MM.1S (cell line): ENCODE measurements around the gene BARD1.

Source experiments
- CTCF ChIP-seq: fragments of 300-600 bp; sonication (generic); IDR thresholded peaks from 2 replicates; pipeline ENCODE4 v1.5.1; 2016; ENCODE audit warnings: antibody characterized with exemption, low read length, mixed read lengths
- EZH2 ChIP-seq: fragments of 300-600 bp; sonication (generic); optimal IDR thresholded peaks from 2 replicates; pipeline ENCODE3; 2017; ENCODE audit warnings: low read depth, mild to moderate bottlenecking, antibody characterized with exemption, low read length, mixed read lengths
- EZH2phosphoT487 ChIP-seq: fragments of 300-600 bp; sonication (generic); IDR thresholded peaks from 2 replicates; pipeline ENCODE4 v1.6.1; 2018; ENCODE audit warnings: antibody characterized with exemption, low read length

GRCh38 chr2:214730800-214731407, 78.6 kb downstream of the BARD1 start:
- no peak for TF ChIP-seq CTCF
- no peak for TF ChIP-seq EZH2phosphoT487
- no peak for TF ChIP-seq EZH2
